HG03139 (cell line): Measurements from ENCODE around the gene SCAP.
"Not testable (repeated sequence)": the region's sequence is repeated elsewhere in the genome, so short reads cannot be mapped to it uniquely, and the experiment has no call there.

Experiments
- ATAC-seq: cut with Tn5 transposase; IDR thresholded peaks from one replicate; pipeline ENCODE4 v1.9.1; 2021; ENCODE audit not compliant: unreplicated experiment

SCAP gene

GRCh38 chr3:47481763-47482162 lies 6.0 kb upstream of the SCAP start:
- ATAC-seq, result not testable (repeated sequence)

DNA sequence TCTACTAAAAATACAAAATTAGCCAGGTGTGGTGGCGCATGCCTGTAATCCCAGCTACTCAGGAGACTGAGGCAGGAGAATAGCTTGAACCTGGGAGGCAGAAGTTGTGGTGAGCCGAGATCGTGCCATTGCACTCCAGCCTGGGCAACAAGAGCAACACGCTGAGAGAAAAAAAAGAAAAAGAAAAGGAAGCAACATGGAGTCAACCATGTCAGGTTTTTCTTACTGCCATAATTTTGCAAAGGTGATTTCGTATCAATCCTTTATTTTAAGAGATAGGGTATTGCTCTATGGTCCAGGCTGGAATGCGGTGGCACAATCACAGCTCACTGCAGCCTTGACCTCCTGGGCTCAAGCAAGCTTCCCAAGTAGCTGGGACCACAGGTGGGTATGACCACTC lies 4.5 kb upstream of the SCAP start:
- not testable (repeated sequence) for ATAC-seq

DNA sequence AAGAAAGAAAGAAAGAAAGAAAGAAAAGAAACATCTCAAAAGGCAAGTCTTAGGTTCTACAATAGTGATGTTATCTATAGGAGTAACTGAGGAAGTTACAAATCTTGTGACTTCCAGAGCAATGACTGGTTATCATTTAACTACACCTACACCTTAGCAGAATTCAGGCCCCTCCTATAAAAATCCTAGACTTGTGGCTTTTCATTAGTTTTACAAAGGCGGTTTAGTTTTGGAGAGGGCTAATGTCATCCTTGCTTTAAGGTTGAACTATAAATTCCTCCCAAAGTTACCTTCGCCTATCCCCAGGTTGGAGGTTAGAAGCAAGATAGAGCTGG lies 4.1 kb upstream of the SCAP start:
- no peak for ATAC-seq

DNA sequence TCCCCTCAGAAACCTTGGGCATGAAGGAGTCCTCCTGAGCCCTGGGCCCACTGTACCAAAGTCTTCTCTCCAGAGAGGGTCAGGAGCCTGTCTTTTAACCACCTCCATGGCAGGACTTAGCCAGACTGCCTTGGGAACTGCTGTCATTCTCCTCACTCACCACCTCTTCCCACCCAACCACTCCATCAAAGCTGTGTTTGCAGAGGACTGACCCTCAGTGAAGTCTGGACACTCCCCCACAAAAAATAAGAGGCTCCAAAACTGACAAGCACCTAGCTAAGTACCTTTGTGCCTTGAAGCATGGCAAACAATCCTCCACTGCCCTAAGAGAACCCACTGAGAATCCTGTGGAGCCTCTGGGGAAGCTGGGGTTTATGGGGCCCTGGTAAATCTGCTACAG lies 2.3 kb upstream of the SCAP start:
- no peak for ATAC-seq

DNA sequence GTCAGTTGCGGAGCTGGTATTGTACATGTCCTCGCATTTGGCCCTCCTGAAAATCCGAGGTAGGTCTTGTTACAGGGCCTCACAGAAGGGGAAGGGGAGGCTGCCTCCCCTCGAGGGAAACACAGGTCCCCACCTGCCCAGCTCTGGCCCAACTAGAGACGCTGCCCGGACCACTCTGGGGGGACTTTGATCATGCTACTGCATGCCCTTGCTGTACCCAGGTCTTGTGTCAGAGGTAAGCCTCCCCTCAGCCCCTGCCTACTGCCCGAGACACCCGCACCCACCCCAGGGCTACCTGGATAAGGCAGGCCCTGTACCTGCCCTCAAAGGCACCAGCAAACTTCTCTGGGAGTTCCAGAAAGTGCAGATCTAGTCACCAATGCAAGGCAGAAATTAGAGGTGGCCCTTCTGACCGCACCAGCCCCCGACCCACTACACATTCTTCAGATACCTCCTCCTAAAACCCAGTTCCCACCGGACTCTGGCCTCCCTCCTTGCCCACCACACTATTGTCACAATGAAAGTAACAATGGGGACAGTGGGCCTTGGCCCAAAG lies 981 bp upstream of the SCAP start:
- no peak for ATAC-seq

GRCh38 chr3:47476330-47476626 lies 537 bp upstream of the SCAP start:
- no peak for ATAC-seq

- ATAC-seq, result no peak
Measured at GRCh38 chr3:47475029-47475569, 642 bp downstream of the SCAP start.

- ATAC-seq, result no peak
Measured at GRCh38 chr3:47473391-47473790, 2.4 kb downstream of the SCAP start.

GRCh38 chr3:47469616-47470015 lies 6.1 kb downstream of the SCAP start:
- no peak for ATAC-seq

GRCh38 chr3:47468315-47468714 lies 7.4 kb downstream of the SCAP start:
- ATAC-seq, result not testable (repeated sequence)

DNA sequence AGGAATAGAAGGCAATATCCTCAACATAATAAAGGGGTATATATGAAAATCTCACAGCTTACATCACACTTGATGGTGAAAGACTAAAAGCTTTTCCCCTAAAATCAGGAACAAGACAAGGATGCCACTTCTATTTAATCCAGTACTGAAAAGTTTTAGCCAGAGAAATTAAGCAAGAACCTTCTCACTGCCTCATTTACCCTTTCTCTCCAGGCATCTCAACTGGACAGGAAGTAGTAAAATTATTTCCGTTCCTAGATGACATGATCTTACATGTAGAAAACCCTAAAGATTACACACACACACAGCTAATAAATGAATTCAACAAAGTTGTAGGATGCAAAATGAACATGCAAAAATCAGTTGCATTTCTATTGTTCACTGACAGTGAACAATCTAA lies 11.2 kb downstream of the SCAP start:
- ATAC-seq, result no peak

- ATAC-seq, result not testable (repeated sequence)
Measured at GRCh38 chr3:47459534-47460085, 16.1 kb downstream of the SCAP start.

DNA sequence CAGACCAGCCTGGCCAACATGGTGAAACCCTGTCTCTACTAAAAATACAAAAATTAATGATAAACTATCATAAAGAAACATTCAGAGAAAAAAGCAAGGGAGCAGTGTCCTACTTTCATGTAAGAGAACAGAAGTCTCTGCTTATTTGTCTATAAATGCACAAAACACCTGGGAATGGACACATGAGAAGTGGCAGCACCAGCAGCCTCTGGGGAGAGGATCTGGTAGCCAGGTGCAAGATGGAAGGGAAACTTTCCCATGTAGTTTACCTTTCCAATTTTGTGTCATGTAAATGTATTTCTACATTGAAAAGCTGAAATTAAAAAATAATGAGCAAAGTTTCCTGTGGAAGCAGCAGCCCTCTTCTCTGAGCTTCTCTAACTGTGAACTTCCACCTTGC lies 18.8 kb downstream of the SCAP start:
- ATAC-seq, result no peak

DNA sequence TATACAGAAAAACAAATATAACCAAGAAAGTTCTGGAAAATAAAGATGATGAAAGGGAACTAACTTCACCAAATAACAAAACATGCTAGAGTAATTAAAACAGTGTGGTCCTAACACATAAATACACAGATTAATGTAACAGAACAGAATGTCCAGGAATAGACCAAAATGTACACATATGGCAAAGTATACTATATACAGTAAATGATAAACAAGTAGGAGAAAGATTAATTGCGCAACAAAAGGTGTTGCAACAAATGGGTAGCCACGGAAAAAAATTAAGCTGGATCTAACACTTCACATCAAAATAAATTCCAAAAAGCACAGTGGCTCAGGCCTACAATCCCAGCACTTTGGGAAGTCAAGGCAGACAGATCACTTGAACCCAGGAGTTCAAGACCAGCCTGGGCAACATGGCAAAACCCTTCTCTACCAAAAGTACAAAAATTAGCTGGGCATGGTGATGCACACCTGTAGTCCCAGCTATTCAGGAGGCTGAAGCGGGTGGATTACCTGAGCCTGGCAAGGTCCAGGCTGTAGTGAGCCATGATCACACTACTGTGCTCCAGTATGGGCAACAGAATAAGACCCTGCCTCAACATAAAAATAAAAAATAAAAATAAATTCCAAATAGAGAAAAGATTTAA lies 19.8 kb downstream of the SCAP start:
- ATAC-seq, result no peak

GRCh38 chr3:47452453-47453215 lies 23.1 kb downstream of the SCAP start:
- ATAC-seq, result no peak

- no peak for ATAC-seq
Measured at GRCh38 chr3:47444103-47444502, 31.6 kb downstream of the SCAP start.

GRCh38 chr3:47443611-47443995 lies 32.1 kb downstream of the SCAP start:
- no peak for ATAC-seq

DNA sequence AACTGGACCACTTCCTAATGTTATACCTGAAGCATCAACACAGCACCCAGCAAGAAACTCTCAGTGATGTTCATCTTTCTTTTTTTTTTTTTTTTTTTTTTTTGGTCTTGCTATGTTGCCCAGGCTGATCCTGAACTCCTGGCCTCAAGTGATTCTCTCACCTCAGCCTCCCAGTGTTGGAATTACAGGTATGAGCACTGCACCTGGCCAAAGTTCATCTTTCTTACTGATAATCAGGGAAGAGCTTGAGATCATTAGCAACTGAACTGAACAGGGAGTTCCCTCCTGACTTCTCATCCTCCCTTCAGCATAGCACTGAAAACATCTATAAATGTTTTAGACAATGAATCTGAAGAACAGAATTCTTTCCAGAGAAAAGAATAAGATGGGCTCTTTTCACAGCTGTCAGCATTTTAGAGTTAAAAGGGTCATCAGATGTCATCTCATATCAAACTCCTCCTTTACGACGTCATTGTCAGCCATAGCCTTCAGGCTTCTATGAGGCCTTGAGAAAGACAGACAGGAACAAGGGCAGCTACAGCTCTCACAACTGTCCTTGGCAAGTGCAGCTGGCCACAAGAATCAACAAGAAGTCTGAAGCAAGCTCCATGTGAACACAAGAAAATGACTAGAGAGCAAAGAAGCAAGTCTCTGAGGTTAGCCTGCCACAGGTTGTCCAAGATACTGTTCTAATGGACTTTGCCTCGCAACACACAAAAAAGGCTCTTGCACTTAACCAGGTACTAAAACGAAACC lies 33.8 kb downstream of the SCAP start:
- no peak for ATAC-seq

DNA sequence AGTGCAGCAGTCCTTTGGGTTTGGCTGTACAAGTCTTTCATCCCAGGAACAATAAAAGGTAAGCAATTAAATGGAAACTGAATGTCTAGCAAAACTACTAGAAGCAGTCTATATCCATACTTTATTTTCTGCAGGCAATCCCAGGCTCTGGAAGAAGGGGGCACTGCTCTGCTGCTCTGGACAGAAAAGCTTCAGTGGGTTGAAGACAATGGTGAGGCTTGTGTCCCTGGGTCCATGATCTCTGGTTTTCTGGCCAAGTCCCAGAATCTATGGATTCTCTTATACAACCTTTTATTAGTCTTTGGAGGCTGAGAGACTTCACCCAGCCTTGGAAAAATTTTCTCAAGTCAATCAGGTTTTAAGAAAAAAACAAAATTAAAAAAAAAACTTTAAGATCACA lies 35.6 kb downstream of the SCAP start:
- ATAC-seq, result no peak

DNA sequence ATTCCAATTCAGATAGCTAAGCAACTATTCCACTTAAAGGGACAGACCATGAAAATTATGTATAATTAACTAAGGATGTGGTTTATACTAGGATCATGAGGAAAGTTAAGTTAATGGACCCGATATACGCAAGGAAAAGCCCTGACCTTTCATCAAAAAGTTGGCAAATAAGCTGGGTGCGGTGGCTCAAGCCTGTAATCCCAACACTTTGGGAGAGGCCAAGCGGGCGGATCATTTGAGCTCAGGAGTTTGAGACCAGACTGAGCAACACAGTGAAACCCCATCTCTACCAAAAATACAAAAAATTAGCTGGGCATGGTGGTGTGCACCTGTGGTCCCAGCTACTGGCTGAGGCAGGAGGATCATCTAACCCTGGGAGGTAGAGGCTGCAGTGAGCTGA lies 39.6 kb downstream of the SCAP start:
- no peak for ATAC-seq

DNA sequence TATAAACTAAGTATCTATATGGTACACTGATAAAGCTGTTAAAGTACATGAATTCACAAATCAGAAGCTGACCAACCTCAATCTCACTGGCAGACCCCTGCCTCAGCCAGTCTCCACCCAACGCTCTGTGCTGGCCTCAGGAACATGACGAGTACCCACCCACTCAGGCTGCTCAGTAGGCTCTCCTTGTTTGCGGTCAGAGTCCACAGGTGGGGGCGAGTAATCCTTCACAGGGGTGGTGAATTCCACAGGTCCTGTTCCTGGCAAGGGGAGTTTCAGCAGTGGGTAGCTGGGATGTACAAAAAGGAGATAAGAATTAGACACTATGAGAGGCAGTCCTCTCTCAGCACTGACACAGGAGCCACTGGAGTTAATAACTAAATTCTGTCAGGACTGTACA lies 40.9 kb downstream of the SCAP start:
- ATAC-seq, result no peak

DNA sequence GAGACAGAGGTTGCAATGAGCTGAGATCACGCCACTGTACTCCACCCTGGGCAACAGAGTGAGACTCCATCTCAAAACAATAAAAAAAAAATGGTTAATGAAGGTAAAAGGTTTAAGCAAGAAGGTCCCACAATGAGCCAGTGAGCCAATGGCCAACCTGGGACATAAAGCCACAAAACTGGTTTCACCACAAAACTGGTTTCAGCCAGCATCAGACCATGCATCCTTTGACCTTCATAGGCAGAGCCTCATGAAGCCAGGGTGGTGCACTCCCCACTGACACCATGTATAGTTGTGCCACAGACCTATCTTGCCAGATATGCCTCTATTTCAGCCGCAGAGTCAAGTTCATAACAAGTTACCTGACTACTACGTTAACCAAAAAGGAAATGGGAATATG lies 41.9 kb downstream of the SCAP start:
- ATAC-seq, result no peak
